Keratinocyte (primary cell): ENCODE measurements around the gene COL25A1. TPM values are rescaled to one million over a fixed set of nuclear protein-coding genes. Genes with fewer than 3 reads are reported as not detected.

Experiments used
- DNase-seq: peaks from one replicate; pipeline ENCODE4 v3.0.0-alpha.2; 2011; ENCODE audit warnings: low read depth, missing footprints, low spot score
- FAIRE-seq: peaks from 2 replicates; lab custom pipeline; 2011; peaks lifted over from hg19 to GRCh38; lab: Jason Lieb, UNC
- H2AFZ ChIP-seq: 2 replicates; pipeline ENCODE4 v1.6.0; 2012; ENCODE audit warnings: low read length, control low read depth, inconsistent platforms; ENCODE audit not compliant: control insufficient read depth
- H3K27ac ChIP-seq: 2 replicates; pipeline ENCODE4 v1.5.1; 2011; ENCODE audit warnings: low read length; ENCODE audit not compliant: control insufficient read depth, insufficient read depth
- H3K27me3 ChIP-seq: 3 replicates; pipeline ENCODE4 v1.6.0; 2011; ENCODE audit warnings: low read length; ENCODE audit not compliant: control insufficient read depth, insufficient read depth; ENCODE audit errors: extremely low read depth
- H3K36me3 ChIP-seq, 2 experiments: 2 replicates in 1 of 2; 3 replicates in 1 of 2; pipeline ENCODE4 v1.5.1; 2011; ENCODE audit warnings: low read length in 2 of 2, mild to moderate bottlenecking in 1 of 2; ENCODE audit not compliant: control insufficient read depth in 2 of 2, insufficient read depth in 2 of 2; ENCODE audit errors: extremely low read depth in 1 of 2
- H3K4me1 ChIP-seq: 3 replicates; pipeline ENCODE4 v1.5.1; 2011; ENCODE audit warnings: low read length; ENCODE audit not compliant: control insufficient read depth, insufficient read depth; ENCODE audit errors: extremely low read depth
- H3K4me2 ChIP-seq: 3 replicates; pipeline ENCODE4 v1.6.0; 2011; ENCODE audit warnings: low read depth, low read length; ENCODE audit not compliant: control insufficient read depth, insufficient read depth; ENCODE audit errors: extremely low read depth
- H3K4me3 ChIP-seq, 3 experiments: fragments of 200-600 bp in 1 of 3; sonication (generic) in 1 of 3; 2 replicates in 2 of 3; 3 replicates in 1 of 3; pipeline ENCODE4 v1.5.1; 2011 to 2016; ENCODE audit warnings: low read length in 3 of 3, mild to moderate bottlenecking in 3 of 3, control low read depth in 2 of 3, inconsistent platforms in 1 of 3, low read depth in 1 of 3, mixed read lengths in 1 of 3, mixed run types in 1 of 3, moderate library complexity in 1 of 3; ENCODE audit not compliant: control insufficient read depth in 2 of 3, insufficient read depth in 2 of 3; ENCODE audit errors: extremely low read depth in 1 of 3
- H3K79me2 ChIP-seq: 2 replicates; pipeline ENCODE4 v1.6.0; 2012; ENCODE audit warnings: low read length; ENCODE audit not compliant: control insufficient read depth, insufficient read depth
- H3K9ac ChIP-seq: 3 replicates; pipeline ENCODE4 v1.6.0; 2011; ENCODE audit warnings: low read length; ENCODE audit not compliant: control insufficient read depth, insufficient read depth; ENCODE audit errors: extremely low read depth
- H3K9me1 ChIP-seq: 3 replicates; pipeline ENCODE4 v1.6.0; 2011; ENCODE audit warnings: low read length; ENCODE audit not compliant: control insufficient read depth, insufficient read depth; ENCODE audit errors: extremely low read depth
- H3K9me3 ChIP-seq: 2 replicates; pipeline ENCODE4 v1.5.1; 2012; ENCODE audit warnings: low read depth, low read length; ENCODE audit not compliant: control insufficient read depth
- H4K20me1 ChIP-seq: 3 replicates; pipeline ENCODE4 v1.6.0; 2011; ENCODE audit warnings: low read length; ENCODE audit not compliant: control insufficient read depth, insufficient read depth; ENCODE audit errors: extremely low read depth
- EZH2 ChIP-seq: IDR thresholded peaks from one replicate; pipeline ENCODE4 v1.6.1; 2012; ENCODE audit warnings: inconsistent platforms, mild to moderate bottlenecking, low read length, moderate library complexity
- dilution Hi-C: fragments of 300-500 bp; cut with MboI; formaldehyde crosslinking; loops from one replicate; pipeline ENCODE4 v1.7.0; 2020; ENCODE audit warnings: low sequenced_read_pairs; ENCODE audit not compliant: extremely low pct_ligation_motif_present
- polyA plus RNA-seq, 5 experiments: library from polyadenylated mRNA; depleted of rRNA in 3 of 5; stranded (reverse) in 3 of 5; stranded (forward) in 1 of 5; unstranded in 1 of 5; fragments of >200 nt; gene quantifications; 1 replicate in 1 of 5; 2 replicates in 3 of 5; 3 replicates in 1 of 5; pipeline versions ENCODE4 v1.2.1 to v1.2.3, GENCODE V29; 2011 to 2012; ENCODE audit warnings: missing spikeins in 2 of 5, low read depth in 1 of 5, low replicate concordance in 1 of 5
- TF ChIP-seq, protein P1 (sequence below), 3 experiments: IDR thresholded peaks in 1 of 3; conservative IDR thresholded peaks in 1 of 3; optimal IDR thresholded peaks in 1 of 3; 2 replicates in 2 of 3; 3 replicates in 1 of 3; pipeline versions ENCODE3 to v1.5.1; 2011; ENCODE audit warnings: low read length in 3 of 3, mild to moderate bottlenecking in 3 of 3, moderate library complexity in 2 of 3, control low read depth in 1 of 3, inconsistent platforms in 1 of 3; ENCODE audit not compliant: insufficient read depth in 2 of 3; ENCODE audit errors: extremely low read depth in 1 of 3

Gene COL25A1
- polyA plus RNA-seq, 1 donor (not counting 4 experiments of a cell fraction or from before 2014, with no cell fraction given), result not detected

DNA sequence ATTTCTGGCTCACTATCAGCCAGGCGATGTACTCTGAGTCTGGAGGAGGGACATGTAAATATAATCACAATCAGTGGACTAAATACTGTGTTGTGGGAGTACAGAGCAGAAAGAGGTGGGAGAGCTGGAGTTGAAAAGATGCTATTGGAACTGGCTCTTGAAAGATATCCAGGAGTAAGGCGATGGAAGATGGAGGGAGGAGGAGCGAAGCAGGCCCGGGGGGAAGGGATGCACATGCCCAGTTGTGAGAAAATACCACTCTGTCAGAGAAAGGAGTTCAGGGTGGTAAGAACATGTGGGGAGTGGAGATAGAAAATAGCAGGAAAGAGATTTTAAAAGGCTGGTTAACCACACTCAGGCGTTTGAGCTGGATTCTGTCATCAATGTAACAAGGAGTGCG lies 322.7 kb downstream of the COL25A1 start:
- H3K9me1 ChIP-seq, result no peaks in the 10 kb centered on the region
- no peak overlapping the region for H2AFZ ChIP-seq
- no peaks in the 10 kb centered on the region for H3K36me3 ChIP-seq
- DNase-seq, result no peak
- FAIRE-seq, result no peak
- H3K79me2 ChIP-seq, result no peaks in the 10 kb centered on the region
- H3K27me3 ChIP-seq, result no peaks in the 10 kb centered on the region
- H3K4me2 ChIP-seq, result no peak overlapping the region
- H3K4me1 ChIP-seq, result no peaks in the 10 kb centered on the region
- H3K9ac ChIP-seq, result no peak overlapping the region
- H3K4me3 ChIP-seq, result no peak overlapping the region
- H4K20me1 ChIP-seq, result no peaks in the 10 kb centered on the region
- TF ChIP-seq EZH2, result no peak
- TF ChIP-seq, protein P1, sequence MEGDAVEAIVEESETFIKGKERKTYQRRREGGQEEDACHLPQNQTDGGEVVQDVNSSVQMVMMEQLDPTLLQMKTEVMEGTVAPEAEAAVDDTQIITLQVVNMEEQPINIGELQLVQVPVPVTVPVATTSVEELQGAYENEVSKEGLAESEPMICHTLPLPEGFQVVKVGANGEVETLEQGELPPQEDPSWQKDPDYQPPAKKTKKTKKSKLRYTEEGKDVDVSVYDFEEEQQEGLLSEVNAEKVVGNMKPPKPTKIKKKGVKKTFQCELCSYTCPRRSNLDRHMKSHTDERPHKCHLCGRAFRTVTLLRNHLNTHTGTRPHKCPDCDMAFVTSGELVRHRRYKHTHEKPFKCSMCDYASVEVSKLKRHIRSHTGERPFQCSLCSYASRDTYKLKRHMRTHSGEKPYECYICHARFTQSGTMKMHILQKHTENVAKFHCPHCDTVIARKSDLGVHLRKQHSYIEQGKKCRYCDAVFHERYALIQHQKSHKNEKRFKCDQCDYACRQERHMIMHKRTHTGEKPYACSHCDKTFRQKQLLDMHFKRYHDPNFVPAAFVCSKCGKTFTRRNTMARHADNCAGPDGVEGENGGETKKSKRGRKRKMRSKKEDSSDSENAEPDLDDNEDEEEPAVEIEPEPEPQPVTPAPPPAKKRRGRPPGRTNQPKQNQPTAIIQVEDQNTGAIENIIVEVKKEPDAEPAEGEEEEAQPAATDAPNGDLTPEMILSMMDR (optimal IDR thresholded peaks at IDR 0.05 in 1 of 3, IDR thresholded peaks at IDR 0.05 in 1 of 3, conservative IDR thresholded peaks at IDR 0.05 in 1 of 3; ENCODE audit: extremely low read depth in 1 of 3, insufficient read depth in 2 of 3, low read length in 3 of 3), result no peak
- dilution Hi-C loops, result no loop called here
- H3K9me3 ChIP-seq, result no peaks in the 10 kb centered on the region
- no peak overlapping the region for H3K27ac ChIP-seq

DNA sequence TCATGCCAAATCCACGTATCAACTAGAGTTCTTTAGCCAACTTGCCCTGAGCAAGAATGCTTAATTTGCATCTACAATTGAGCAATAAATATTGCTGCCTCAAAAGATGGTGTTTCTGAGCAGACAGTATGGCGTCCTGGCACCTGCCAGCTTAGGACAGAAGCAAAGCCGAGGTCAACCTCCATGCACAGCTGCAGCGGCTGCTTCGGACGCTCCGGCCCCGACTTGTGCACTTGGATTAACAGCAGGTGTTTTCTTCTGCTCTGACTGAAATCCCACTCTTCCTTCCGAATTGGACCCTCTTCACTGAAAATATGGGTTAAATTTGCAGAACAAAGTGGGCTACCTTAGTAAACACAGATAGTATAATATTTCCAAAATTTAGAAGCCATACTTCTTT lies 324.4 kb downstream of the COL25A1 start:
- no peak overlapping the region for H3K9ac ChIP-seq
- H3K4me2 ChIP-seq, result no peak overlapping the region
- FAIRE-seq, result no peak
- H3K27ac ChIP-seq, result no peak overlapping the region
- H3K4me1 ChIP-seq, result no peaks in the 10 kb centered on the region
- H4K20me1 ChIP-seq, result no peaks in the 10 kb centered on the region
- DNase-seq, result no peak
- no peaks in the 10 kb centered on the region for H3K79me2 ChIP-seq
- TF ChIP-seq, protein P1 (optimal IDR thresholded peaks at IDR 0.05 in 1 of 3, IDR thresholded peaks at IDR 0.05 in 1 of 3, conservative IDR thresholded peaks at IDR 0.05 in 1 of 3; ENCODE audit: extremely low read depth in 1 of 3, insufficient read depth in 2 of 3, low read length in 3 of 3), result no peak
- no peak for TF ChIP-seq EZH2
- H3K9me1 ChIP-seq, result no peaks in the 10 kb centered on the region
- dilution Hi-C loops, result no loop called here
- no peaks in the 10 kb centered on the region for H3K9me3 ChIP-seq
- H3K4me3 ChIP-seq, result no peak overlapping the region
- no peaks in the 10 kb centered on the region for H3K36me3 ChIP-seq
- H3K27me3 ChIP-seq, result no peaks in the 10 kb centered on the region
- no peak overlapping the region for H2AFZ ChIP-seq
